HEK293T (cell line): ENCODE data around the gene CD83.

Source experiments
- ARNT ChIP-seq: fragments of 450-650 bp; IDR thresholded peaks from 2 replicates; pipeline ENCODE4 v1.6.1; 2017; ENCODE audit warnings: mild to moderate bottlenecking
- BHLHE40 ChIP-seq: fragments of 450-650 bp; IDR thresholded peaks from 2 replicates; pipeline ENCODE4 v1.6.1; 2016; ENCODE audit warnings: mild to moderate bottlenecking, moderate library complexity, borderline replicate concordance
- FOXK2 ChIP-seq: fragments of 450-650 bp; IDR thresholded peaks from 2 replicates; pipeline ENCODE4 v1.6.1; 2016; ENCODE audit warnings: mild to moderate bottlenecking
- FOXM1 ChIP-seq: fragments of 450-650 bp; IDR thresholded peaks from 2 replicates; pipeline ENCODE4 v1.6.1; 2017; ENCODE audit warnings: mild to moderate bottlenecking, borderline replicate concordance
- LEF1 ChIP-seq: fragments of 450-650 bp; IDR thresholded peaks from 2 replicates; pipeline ENCODE4 v1.6.1; 2017; ENCODE audit warnings: mild to moderate bottlenecking, borderline replicate concordance
- ZNF384 ChIP-seq: fragments of 450-650 bp; IDR thresholded peaks from 2 replicates; pipeline ENCODE4 v1.6.1; 2016

- no peak for TF ChIP-seq ARNT
- no peak for TF ChIP-seq FOXK2
- no peak for TF ChIP-seq LEF1
- TF ChIP-seq BHLHE40, result no peak
- no peak for TF ChIP-seq ZNF384
- no peak for TF ChIP-seq FOXM1
These were observed 55.0 kb downstream of the CD83 start for GRCh38 chr6:14172562-14172961.
